CD4-positive, alpha-beta T cell (primary cell): ENCODE results near the gene CAPZB. TPM values are rescaled to one million over a fixed set of nuclear protein-coding genes. Genes with fewer than 3 reads are reported as not detected.

Experiments used
- ATAC-seq: fragments of 200-7000 bp; cut with Tn5 transposase; one replicate; pipeline ENCODE4 v1.10.0; 2022; ENCODE audit warnings: mild to moderate bottlenecking; ENCODE audit not compliant: poor library complexity
- CTCF ChIA-PET: fragments of 350-600 bp; sonication (Branson Sonifier 250); formaldehyde crosslinking; loops from one replicate; lab custom pipeline; 2021; ENCODE audit warnings: antibody characterized with exemption, inconsistent platforms; lab: Charles Lee
- POLR2A ChIA-PET: fragments of 350-600 bp; sonication (Branson Sonifier 250); formaldehyde crosslinking; loops from one replicate; lab custom pipeline; 2021; ENCODE audit warnings: antibody characterized with exemption, inconsistent platforms; lab: Charles Lee
- DNase-seq, 14 experiments: peaks; one replicate each; pipeline ENCODE4 v3.0.0-alpha.2; 2013 to 2020; ENCODE audit warnings: mixed read lengths in 2 of 14
- H3K27ac ChIP-seq, 2 donors: one replicate each; pipeline versions ENCODE4 v1.5.1 to v1.7.0; 2013; ENCODE audit warnings: low read length in 2 of 2, low read depth in 1 of 2, mild to moderate bottlenecking in 1 of 2
- H3K27me3 ChIP-seq, 2 experiments: 1 replicate in 1 of 2; 2 replicates in 1 of 2; pipeline versions ENCODE4 v1.6.1 to v1.7.0; 2013; ENCODE audit warnings: low read length in 2 of 2, control low read depth in 1 of 2, mild to moderate bottlenecking in 1 of 2, moderate library complexity in 1 of 2; ENCODE audit not compliant: insufficient read depth in 2 of 2, control insufficient read depth in 1 of 2
- H3K36me3 ChIP-seq: one replicate; pipeline ENCODE4 v1.6.1; 2013; ENCODE audit warnings: low read length, control low read depth; ENCODE audit not compliant: insufficient read depth
- H3K4me1 ChIP-seq: one replicate; pipeline ENCODE4 v1.6.1; 2013; ENCODE audit warnings: low read length, control low read depth; ENCODE audit not compliant: insufficient read depth
- H3K4me3 ChIP-seq: one replicate; pipeline ENCODE4 v1.5.1; 2013; ENCODE audit warnings: mild to moderate bottlenecking, low read length, moderate library complexity
- H3K9me3 ChIP-seq, 2 experiments: 1 replicate in 1 of 2; 2 replicates in 1 of 2; pipeline versions ENCODE4 v1.6.1 to v1.7.0; 2013; ENCODE audit warnings: low read length in 2 of 2, mild to moderate bottlenecking in 2 of 2, control low read depth in 1 of 2, moderate library complexity in 1 of 2; ENCODE audit not compliant: control insufficient read depth in 1 of 2, insufficient read depth in 1 of 2
- H3K27ac Mint-ChIP-seq: one replicate; pipeline ENCODE4 v1.8.0; 2020; ENCODE audit warnings: mixed read lengths
- H3K27me3 Mint-ChIP-seq: one replicate; pipeline ENCODE4 v1.8.0; 2021; ENCODE audit warnings: mixed read lengths
- H3K36me3 Mint-ChIP-seq: one replicate; pipeline ENCODE4 v1.8.0; 2021; ENCODE audit warnings: low read depth, mixed read lengths
- H3K4me1 Mint-ChIP-seq: one replicate; pipeline ENCODE4 v1.8.0; 2021; ENCODE audit warnings: low read depth, mixed read lengths
- H3K4me3 Mint-ChIP-seq: one replicate; pipeline ENCODE4 v1.8.0; 2020; ENCODE audit warnings: mild to moderate bottlenecking, mixed read lengths
- H3K9me3 Mint-ChIP-seq: one replicate; pipeline ENCODE4 v1.8.0; 2020; ENCODE audit warnings: mixed read lengths
- CTCF ChIP-seq: fragments of 200-600 bp; IDR thresholded peaks from one replicate; pipeline ENCODE4 v1.8.0; 2022; ENCODE audit warnings: antibody characterized with exemption, mild to moderate bottlenecking
- intact Hi-C, 2 experiments: fragments of 100-400 bp; cut with DNase I in 1 of 2; cut with micrococcal nuclease in 1 of 2; formaldehyde crosslinking; loops; one replicate each; pipeline versions ENCODE4 v1.15.1 to v1.9.0; 2023 to 2025; cut with DNase I, micrococcal nuclease
- total RNA-seq, 174 experiments: library from RNA in 2 of 174; stranded (reverse) in 2 of 174; gene quantifications; one replicate each; pipeline ENCODE4 v1.2.3 and lab custom pipeline; 2021 to 2026

CAPZB gene
- total RNA-seq, 2 experiments from 2014 or later, result 168 to 173 TPM

GRCh38 chr1:19332832-19333231 is 152.5 kb downstream of the CAPZB start:
- TF ChIP-seq CTCF, result no peak
- no peak for ATAC-seq
- intact Hi-C loops, result no loop called here
- H3K4me1 Mint-ChIP-seq, result no peaks in the 10 kb centered on the region
- POLR2A ChIA-PET, result no interaction called here
- Histone ChIP-seq H3K27ac (no peak overlapping the region), H3K27me3 (no peaks in the 10 kb centered on the region), H3K36me3 (no peaks in the 10 kb centered on the region), H3K4me3 (no peak overlapping the region), H3K4me1 (no peaks in the 10 kb centered on the region), H3K9me3 (no peaks in the 10 kb centered on the region)
- H3K9me3 Mint-ChIP-seq, result no peaks in the 10 kb centered on the region
- no peak for DNase-seq
- peaks cover 7% of the 10 kb centered on the region for H3K36me3 Mint-ChIP-seq
- CTCF ChIA-PET, result no interaction called here
- no peak overlapping the region for H3K27ac Mint-ChIP-seq
- no peak overlapping the region for H3K4me3 Mint-ChIP-seq
- H3K27me3 Mint-ChIP-seq, result no peaks in the 10 kb centered on the region

GRCh38 chr1:19331262-19331878 is 154.0 kb downstream of the CAPZB start:
- POLR2A ChIA-PET, result interaction anchor here (0.9 kb wide), 2 partner anchors 16 to 328 kb away, joined by 3 read pairs; no protein-coding TSS in a partner anchor
- no peak overlapping the region for H3K4me3 Mint-ChIP-seq
- CTCF ChIA-PET, result no interaction called here

GRCh38 chr1:19330449-19331135 is 154.7 kb downstream of the CAPZB start:
- Histone ChIP-seq H3K36me3 (peaks cover 11% of the 10 kb centered on the region), H3K27ac (no peak overlapping the region), H3K4me1 (no peaks in the 10 kb centered on the region), H3K27me3 (no peaks in the 10 kb centered on the region), H3K9me3 (no peaks in the 10 kb centered on the region), H3K4me3 (no peak overlapping the region)
- ATAC-seq, result no peak
- H3K4me1 Mint-ChIP-seq, result no peaks in the 10 kb centered on the region
- POLR2A ChIA-PET, result interaction anchor here (0.9 kb wide), 1 partner anchor 329 kb away, joined by 3 read pairs; no protein-coding TSS in a partner anchor
- no peaks in the 10 kb centered on the region for H3K27me3 Mint-ChIP-seq
- no peak for DNase-seq
- H3K4me3 Mint-ChIP-seq, result no peak overlapping the region
- H3K27ac Mint-ChIP-seq, result no peak overlapping the region
- intact Hi-C loops, result no loop called here
- no peaks in the 10 kb centered on the region for H3K9me3 Mint-ChIP-seq
- H3K36me3 Mint-ChIP-seq, result no peaks in the 10 kb centered on the region
- CTCF ChIA-PET, result no interaction called here
- TF ChIP-seq CTCF, result no peak

More at GRCh38 chr1:19331262-19331878, 154.0 kb downstream of the CAPZB start:
- H3K36me3 ChIP-seq, result peaks cover 3% of the 10 kb centered on the region
- no peaks in the 10 kb centered on the region for H3K36me3 Mint-ChIP-seq
- H3K4me1 ChIP-seq, result no peaks in the 10 kb centered on the region
- DNase-seq (no peak), ATAC-seq (no peak)
- H3K27ac Mint-ChIP-seq, result no peak overlapping the region
- no peaks in the 10 kb centered on the region for H3K27me3 Mint-ChIP-seq
- H3K9me3 Mint-ChIP-seq, result no peaks in the 10 kb centered on the region
- TF ChIP-seq CTCF, result no peak
- H3K4me1 Mint-ChIP-seq, result no peaks in the 10 kb centered on the region
- no peaks in the 10 kb centered on the region for H3K27me3 ChIP-seq
- no peak overlapping the region for H3K27ac ChIP-seq
- intact Hi-C loops, result no loop called here
- no peaks in the 10 kb centered on the region for H3K9me3 ChIP-seq
- no peak overlapping the region for H3K4me3 ChIP-seq
